GM18867 (cell line): ENCODE data around the gene CPO.

Source experiments
- ATAC-seq: cut with Tn5 transposase; IDR thresholded peaks from one replicate; pipeline ENCODE4 v1.9.1; 2021; ENCODE audit warnings: mild to moderate bottlenecking, moderate library complexity; ENCODE audit not compliant: unreplicated experiment

The CPO gene

DNA sequence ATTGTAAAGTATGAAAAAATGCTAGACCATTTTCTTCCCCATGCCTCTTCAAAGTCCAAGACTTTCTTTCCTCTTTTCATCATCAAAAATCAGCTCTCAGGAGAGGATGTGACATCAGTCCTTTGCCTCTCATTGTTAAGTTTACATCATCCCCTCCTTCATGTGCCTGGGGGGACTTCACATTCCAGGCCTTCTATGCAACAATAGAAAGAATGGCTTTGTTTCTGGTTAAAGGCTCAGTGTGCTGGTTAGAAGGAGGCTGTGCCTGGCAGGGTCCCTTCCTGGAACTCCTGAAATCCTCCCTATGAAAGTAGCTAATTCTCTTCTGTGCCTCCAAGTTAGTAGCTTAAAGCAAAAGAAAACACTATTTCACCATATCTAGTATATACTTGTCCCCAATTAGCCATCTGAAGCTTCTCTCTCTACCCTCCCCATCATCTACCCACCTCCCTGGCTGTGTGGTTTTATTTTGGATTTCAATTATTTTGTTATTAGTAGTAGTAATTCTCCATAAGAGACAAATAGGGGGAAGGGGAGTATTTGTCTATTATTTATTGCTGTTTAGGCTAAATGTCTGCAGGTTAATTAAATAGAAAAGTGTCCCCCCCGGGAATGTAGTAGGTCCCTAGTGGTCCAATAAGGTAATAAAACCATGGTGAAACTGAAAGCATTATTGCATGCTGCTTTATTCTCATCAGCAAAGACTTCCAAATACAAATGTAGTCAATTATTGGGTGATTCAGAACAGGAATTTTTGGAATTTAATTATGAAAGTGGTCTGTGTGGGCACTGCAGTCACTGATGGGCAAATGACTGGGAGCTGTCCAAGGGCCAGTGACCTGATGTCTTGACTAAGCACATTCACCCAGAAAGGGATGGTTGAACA lies 69.0 kb downstream of the CPO start:
- ATAC-seq = no peak

DNA sequence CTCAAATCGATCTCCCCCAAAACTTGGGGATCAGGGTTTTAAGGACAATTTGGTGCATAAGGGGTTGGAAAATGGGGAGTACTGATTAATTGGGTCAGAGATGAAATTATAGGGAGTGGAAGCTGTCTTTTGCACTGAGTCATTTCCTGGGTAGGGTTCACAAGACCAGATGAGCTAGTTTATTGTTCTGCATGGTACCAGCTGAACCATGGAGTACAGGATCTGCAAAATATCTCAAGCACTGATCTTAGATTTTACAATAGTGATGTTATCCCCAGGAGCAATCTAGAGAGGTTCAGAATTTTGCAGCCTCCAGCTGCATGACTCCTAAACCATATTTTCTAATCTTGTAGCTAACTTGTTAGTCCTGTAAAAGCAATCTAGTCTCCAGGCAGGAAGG lies 73.1 kb downstream of the CPO start:
- no peak for ATAC-seq

DNA sequence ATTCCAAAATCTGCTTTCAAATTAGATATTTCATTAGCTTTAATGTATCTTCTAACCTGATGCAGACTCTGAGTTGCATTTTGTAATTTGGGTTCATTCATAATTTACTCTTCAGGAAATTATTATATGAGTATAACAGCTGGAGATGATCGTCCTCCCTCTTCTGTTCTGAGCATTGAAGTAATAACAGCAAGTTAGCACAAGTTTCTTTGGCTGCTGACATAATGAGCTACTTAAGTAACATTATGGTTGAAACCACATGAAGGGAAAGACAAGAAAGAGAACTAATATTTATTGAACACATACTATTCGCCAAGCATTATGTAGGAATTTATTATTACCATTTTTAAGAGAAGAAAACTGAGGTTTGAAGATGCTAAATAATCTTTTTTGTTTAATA lies 75.1 kb downstream of the CPO start:
- ATAC-seq = no peak

DNA sequence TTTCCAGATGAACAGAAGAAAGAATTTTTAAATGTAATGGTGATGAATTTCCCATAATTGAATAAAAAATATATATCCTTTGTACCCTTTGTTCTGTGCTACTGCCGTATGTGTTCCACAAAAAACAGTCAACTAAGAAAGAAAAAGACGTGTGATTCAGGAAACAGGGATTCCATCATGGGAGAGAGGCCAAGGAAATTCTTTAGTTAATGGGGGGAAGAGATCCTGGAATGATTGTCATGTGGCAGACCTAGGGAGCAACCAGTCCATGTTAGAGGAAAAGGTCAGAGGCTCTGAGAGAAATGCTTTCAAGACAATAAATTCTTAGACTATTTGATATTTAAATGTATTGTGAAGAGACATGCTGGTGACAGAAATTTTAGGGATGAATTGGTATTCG lies 76.6 kb downstream of the CPO start:
- no peak for ATAC-seq
